ENCODE measurements around the gene COMMD7.
A peak's percentile ranks its signal among the peaks of the same experiment; 100 is the strongest.
"Not testable (repeated sequence)": the region's sequence is repeated elsewhere in the genome, so short reads cannot be mapped to it uniquely, and the experiment has no call there.

The COMMD7 gene

DNA sequence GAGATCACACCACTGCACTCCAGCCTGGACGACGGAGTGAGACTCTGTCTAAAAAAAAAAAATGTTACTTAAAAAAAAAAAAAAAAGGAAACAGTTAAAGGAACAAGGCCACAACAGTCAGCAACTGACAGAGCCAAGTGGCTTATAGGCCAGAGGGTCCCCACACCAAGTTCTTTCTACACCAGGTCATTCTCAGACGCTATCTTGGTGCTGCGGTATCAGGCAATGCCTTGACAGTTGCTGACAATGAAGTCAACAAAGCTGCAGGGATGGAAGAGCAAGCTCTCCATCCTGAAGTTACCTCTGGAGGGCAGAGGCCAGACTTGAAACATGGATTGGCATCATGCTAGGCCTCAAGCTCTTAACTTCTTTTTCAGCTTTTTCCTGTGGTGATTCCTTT, 31.9 kb downstream of the COMMD7 start:
- 92 to 94% methylated on average over 2 of the region's 4 CpGs for WGBS, 2 experiments (ENCODE audit: insufficient coverage in 2 of 2)
- Histone ChIP-seq H3K4me3 (ENCODE audit: extremely low read depth, insufficient read depth, low read length, poor library complexity, severe bottlenecking) (no peak overlapping the region), H3K27ac (ENCODE audit: low read depth, low read length, severe bottlenecking) (no peak overlapping the region), H3K36me3 (ENCODE audit: control insufficient read depth, insufficient read depth, low read length) (peaks cover 21% of the 10 kb centered on the region), H3K9me3 (ENCODE audit: control insufficient read depth, low read length) (no peaks in the 10 kb centered on the region), H3K4me1 (ENCODE audit: control insufficient read depth, insufficient read depth, low read length, poor library complexity, severe bottlenecking) (peaks cover 14% of the 10 kb centered on the region)

GRCh38 chr20:32709632-32710121, 33.6 kb downstream of the COMMD7 start:
- WGBS, 2 experiments (ENCODE audit: insufficient coverage in 2 of 2), result 83 to 87% methylated on average over 4 to 5 of the region's 5 CpGs
- no peaks in the 10 kb centered on the region for H3K9me3 ChIP-seq (ENCODE audit: control insufficient read depth, low read length)
- H3K27ac ChIP-seq (ENCODE audit: low read depth, low read length, severe bottlenecking), result peak overlapping the region; percentile 41
- H3K4me3 ChIP-seq (ENCODE audit: extremely low read depth, insufficient read depth, low read length, poor library complexity, severe bottlenecking), result no peak overlapping the region
- peaks cover 23% of the 10 kb centered on the region for H3K36me3 ChIP-seq (ENCODE audit: control insufficient read depth, insufficient read depth, low read length)
- peaks cover 14% of the 10 kb centered on the region for H3K4me1 ChIP-seq (ENCODE audit: control insufficient read depth, insufficient read depth, low read length, poor library complexity, severe bottlenecking)

DNA sequence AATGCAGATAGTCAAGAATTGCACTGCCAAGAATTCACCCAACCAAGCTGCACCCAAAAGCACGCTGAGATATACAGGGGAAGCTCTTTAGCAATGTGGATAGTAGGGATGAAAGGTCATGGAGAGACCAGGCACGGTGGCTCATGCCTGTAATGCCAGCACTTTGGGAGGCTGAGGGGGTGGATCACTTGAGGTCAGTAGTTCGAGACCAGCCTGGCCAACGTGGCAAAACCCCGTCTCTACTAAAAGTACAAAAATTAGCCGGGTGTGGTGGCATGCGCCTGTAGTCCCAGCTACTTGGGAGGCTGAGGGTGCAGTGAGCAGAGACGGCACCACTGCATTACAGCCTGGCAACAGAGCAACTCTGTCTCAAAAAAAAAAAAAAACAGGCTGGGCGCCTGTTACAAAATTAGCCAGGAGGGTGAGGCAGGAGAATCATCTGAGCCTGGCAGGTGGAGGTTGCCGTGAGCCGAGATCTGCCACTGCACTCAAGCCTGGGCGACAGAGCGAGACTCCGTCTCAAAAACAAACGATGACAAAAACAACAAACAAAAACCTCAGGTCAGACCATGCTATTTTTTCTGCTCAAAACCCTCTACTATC, 34.1 kb downstream of the COMMD7 start:
- not testable (repeated sequence) for H3K4me3 ChIP-seq (ENCODE audit: extremely low read depth, insufficient read depth, low read length, poor library complexity, severe bottlenecking); H3K9me3 ChIP-seq (ENCODE audit: control insufficient read depth, low read length); H3K27ac ChIP-seq (ENCODE audit: low read depth, low read length, severe bottlenecking)
- Histone ChIP-seq H3K4me1 (ENCODE audit: control insufficient read depth, insufficient read depth, low read length, poor library complexity, severe bottlenecking) (peaks cover 14% of the 10 kb centered on the region), H3K36me3 (ENCODE audit: control insufficient read depth, insufficient read depth, low read length) (peaks cover 20% of the 10 kb centered on the region)
- WGBS, 2 experiments (ENCODE audit: insufficient coverage in 2 of 2), result 89 to 93% methylated on average over 14 to 15 of the region's 15 CpGs

GRCh38 chr20:32707691-32708581, 35.3 kb downstream of the COMMD7 start:
- Histone ChIP-seq H3K27ac (ENCODE audit: low read depth, low read length, severe bottlenecking) (peak overlapping the region; percentile 78), H3K4me3 (ENCODE audit: extremely low read depth, insufficient read depth, low read length, poor library complexity, severe bottlenecking) (no peak overlapping the region), H3K4me1 (ENCODE audit: control insufficient read depth, insufficient read depth, low read length, poor library complexity, severe bottlenecking) (peaks cover 14% of the 10 kb centered on the region), H3K36me3 (ENCODE audit: control insufficient read depth, insufficient read depth, low read length) (peaks cover 25% of the 10 kb centered on the region), H3K9me3 (ENCODE audit: control insufficient read depth, low read length) (no peaks in the 10 kb centered on the region)
- WGBS, 2 experiments (ENCODE audit: insufficient coverage in 2 of 2), result 88% methylated on average over 3 of the region's 5 CpGs; no CpG with 5 or more reads in 1 of the 2 experiments

GRCh38 chr20:32706486-32706885, 36.8 kb downstream of the COMMD7 start:
- Histone ChIP-seq H3K9me3 (ENCODE audit: control insufficient read depth, low read length) (no peaks in the 10 kb centered on the region), H3K36me3 (ENCODE audit: control insufficient read depth, insufficient read depth, low read length) (peaks cover 30% of the 10 kb centered on the region), H3K4me3 (ENCODE audit: extremely low read depth, insufficient read depth, low read length, poor library complexity, severe bottlenecking) (no peak overlapping the region), H3K27ac (ENCODE audit: low read depth, low read length, severe bottlenecking) (no peak overlapping the region), H3K4me1 (ENCODE audit: control insufficient read depth, insufficient read depth, low read length, poor library complexity, severe bottlenecking) (peaks cover 14% of the 10 kb centered on the region)
- 100% methylated on average over 1 of the region's 3 CpGs; no CpG with 5 or more reads in 1 of the 2 experiments for WGBS, 2 experiments (ENCODE audit: insufficient coverage in 2 of 2)

GRCh38 chr20:32702706-32703425, 40.4 kb downstream of the COMMD7 start:
- Histone ChIP-seq H3K9me3 (ENCODE audit: control insufficient read depth, low read length) (no peaks in the 10 kb centered on the region), H3K27ac (ENCODE audit: low read depth, low read length, severe bottlenecking) (no peak overlapping the region), H3K4me1 (ENCODE audit: control insufficient read depth, insufficient read depth, low read length, poor library complexity, severe bottlenecking) (peaks cover under 1% of the 10 kb centered on the region), H3K36me3 (ENCODE audit: control insufficient read depth, insufficient read depth, low read length) (peaks cover 27% of the 10 kb centered on the region), H3K4me3 (ENCODE audit: extremely low read depth, insufficient read depth, low read length, poor library complexity, severe bottlenecking) (no peak overlapping the region)
- WGBS, 2 experiments (ENCODE audit: insufficient coverage in 2 of 2), result 89 to 94% methylated on average over 4 to 7 of the region's 9 CpGs

DNA sequence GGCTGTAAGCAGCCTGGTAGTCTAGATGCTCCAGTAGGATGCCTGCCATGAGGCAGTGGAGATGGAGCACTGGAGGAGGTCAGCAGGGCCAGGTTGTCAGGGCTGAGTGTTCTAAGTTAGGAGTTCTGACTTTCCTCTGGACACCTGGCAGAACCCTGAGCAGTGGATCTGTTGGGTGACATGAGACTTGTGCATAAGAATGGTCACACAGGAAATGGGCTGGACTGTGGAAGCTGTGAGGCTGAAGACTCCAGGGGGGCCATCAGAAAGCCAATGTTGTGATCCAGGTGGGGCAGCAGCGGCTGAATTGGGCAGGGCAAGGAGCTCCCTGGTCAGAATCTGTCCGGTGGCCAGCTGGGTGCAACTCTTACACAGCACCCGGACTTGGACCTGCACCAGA, 45.7 kb downstream of the COMMD7 start:
- Histone ChIP-seq H3K4me3 (ENCODE audit: extremely low read depth, insufficient read depth, low read length, poor library complexity, severe bottlenecking) (no peak overlapping the region), H3K9me3 (ENCODE audit: control insufficient read depth, low read length) (no peaks in the 10 kb centered on the region), H3K36me3 (ENCODE audit: control insufficient read depth, insufficient read depth, low read length) (peaks cover 2% of the 10 kb centered on the region), H3K4me1 (ENCODE audit: control insufficient read depth, insufficient read depth, low read length, poor library complexity, severe bottlenecking) (no peaks in the 10 kb centered on the region), H3K27ac (ENCODE audit: low read depth, low read length, severe bottlenecking) (no peak overlapping the region)
- WGBS, 2 experiments (ENCODE audit: insufficient coverage in 2 of 2), result 93 to 95% methylated on average over 3 of the region's 3 CpGs

GRCh38 chr20:32695089-32695488, 48.2 kb downstream of the COMMD7 start:
- no peak overlapping the region for H3K4me3 ChIP-seq (ENCODE audit: extremely low read depth, insufficient read depth, low read length, poor library complexity, severe bottlenecking)

GRCh38 chr20:32688966-32689365, 54.3 kb downstream of the COMMD7 start:
- H3K9me3 ChIP-seq (ENCODE audit: control insufficient read depth, low read length); H3K4me3 ChIP-seq (ENCODE audit: extremely low read depth, insufficient read depth, low read length, poor library complexity, severe bottlenecking): not testable (repeated sequence)
- no CpG with 5 or more reads among the region's 1 CpG for WGBS, 2 experiments (ENCODE audit: insufficient coverage in 2 of 2)

More at GRCh38 chr20:32695089-32695488, 48.2 kb downstream of the COMMD7 start:
- Histone ChIP-seq H3K27ac (ENCODE audit: low read depth, low read length, severe bottlenecking) (no peak overlapping the region), H3K9me3 (ENCODE audit: control insufficient read depth, low read length) (no peaks in the 10 kb centered on the region), H3K4me1 (ENCODE audit: control insufficient read depth, insufficient read depth, low read length, poor library complexity, severe bottlenecking) (no peaks in the 10 kb centered on the region), H3K36me3 (ENCODE audit: control insufficient read depth, insufficient read depth, low read length) (no peaks in the 10 kb centered on the region)

DNA sequence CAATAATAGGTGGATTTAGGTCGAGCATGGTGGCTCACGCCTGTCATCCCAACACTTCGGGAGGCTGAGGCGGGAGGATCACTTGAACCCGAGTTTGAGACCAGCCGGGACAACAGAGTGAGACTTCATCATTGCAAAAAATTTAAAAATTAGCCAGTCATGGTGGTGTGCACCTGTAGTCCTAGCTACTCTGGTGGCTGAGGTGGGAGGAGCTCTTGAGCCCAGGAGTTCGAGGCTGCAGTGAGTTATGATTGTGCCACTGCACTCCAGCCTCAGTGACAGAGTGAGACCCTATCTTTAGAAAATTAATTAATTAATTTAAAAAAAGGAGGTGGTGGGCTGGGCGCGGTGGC, 56.1 kb downstream of the COMMD7 start:
- Histone ChIP-seq H3K36me3 (ENCODE audit: control insufficient read depth, insufficient read depth, low read length) (no peaks in the 10 kb centered on the region), H3K4me3 (ENCODE audit: extremely low read depth, insufficient read depth, low read length, poor library complexity, severe bottlenecking) (no peak overlapping the region), H3K9me3 (ENCODE audit: control insufficient read depth, low read length) (no peaks in the 10 kb centered on the region), H3K4me1 (ENCODE audit: control insufficient read depth, insufficient read depth, low read length, poor library complexity, severe bottlenecking) (no peaks in the 10 kb centered on the region), H3K27ac (ENCODE audit: low read depth, low read length, severe bottlenecking) (no peak overlapping the region)
- 90 to 95% methylated on average over 7 to 8 of the region's 9 CpGs for WGBS, 2 experiments (ENCODE audit: insufficient coverage in 2 of 2)

More at GRCh38 chr20:32688966-32689365, 54.3 kb downstream of the COMMD7 start:
- H3K36me3 ChIP-seq (ENCODE audit: control insufficient read depth, insufficient read depth, low read length); H3K27ac ChIP-seq (ENCODE audit: low read depth, low read length, severe bottlenecking); H3K4me1 ChIP-seq (ENCODE audit: control insufficient read depth, insufficient read depth, low read length, poor library complexity, severe bottlenecking): not testable (repeated sequence)

Measured in mesodermal cell (in vitro differentiated cells).